ENCODE results near the gene SURF2.
"Not testable (repeated sequence)": the region's sequence is repeated elsewhere in the genome, so short reads cannot be mapped to it uniquely, and the experiment has no call there.

SURF2 gene

DNA sequence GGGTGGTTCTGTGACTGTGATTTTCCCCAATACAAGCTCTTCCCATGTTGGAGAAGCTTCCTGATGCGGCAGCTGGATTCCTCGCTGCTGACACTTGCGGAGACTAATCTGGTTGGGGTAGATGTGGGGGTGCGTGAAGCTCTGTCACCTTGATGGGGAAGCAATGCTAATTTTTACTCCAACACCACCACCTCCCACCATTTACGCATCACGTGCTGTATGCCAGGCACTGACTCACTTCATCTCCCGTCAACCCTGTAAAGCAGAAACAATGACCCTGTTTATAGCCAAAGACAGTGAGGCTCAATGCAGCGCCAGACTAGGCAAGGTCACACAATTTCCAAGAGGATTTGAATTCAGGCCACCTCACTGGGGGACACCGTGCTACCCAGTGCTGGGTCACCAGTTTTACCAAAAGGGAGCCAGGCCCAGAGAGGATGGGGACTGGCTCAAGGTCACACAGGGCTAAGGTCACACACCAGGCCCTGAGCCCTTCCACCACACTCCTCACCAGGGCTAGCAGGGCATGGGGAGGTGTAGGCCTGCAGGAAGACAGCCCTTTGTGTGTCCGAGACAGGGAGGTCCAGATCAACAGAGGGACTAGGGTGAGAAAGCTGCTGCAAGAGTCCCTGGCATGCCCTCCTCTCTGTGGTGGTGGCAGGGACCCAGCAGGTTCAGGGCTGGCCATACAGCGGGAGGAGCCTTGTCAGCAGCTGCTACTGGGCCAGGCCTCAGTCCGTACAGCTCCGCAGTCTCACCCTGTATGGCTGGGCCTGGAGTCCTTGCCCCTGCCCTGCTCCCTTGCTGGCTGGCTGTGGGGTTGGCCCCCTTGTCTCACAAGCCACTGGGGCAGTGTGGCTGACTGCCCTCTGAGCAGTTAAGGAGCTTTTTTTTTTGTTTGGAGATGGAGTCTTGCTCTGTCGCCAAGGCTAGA lies 23.1 kb downstream of the SURF2 start:
- DNase-seq = no peak

DNA sequence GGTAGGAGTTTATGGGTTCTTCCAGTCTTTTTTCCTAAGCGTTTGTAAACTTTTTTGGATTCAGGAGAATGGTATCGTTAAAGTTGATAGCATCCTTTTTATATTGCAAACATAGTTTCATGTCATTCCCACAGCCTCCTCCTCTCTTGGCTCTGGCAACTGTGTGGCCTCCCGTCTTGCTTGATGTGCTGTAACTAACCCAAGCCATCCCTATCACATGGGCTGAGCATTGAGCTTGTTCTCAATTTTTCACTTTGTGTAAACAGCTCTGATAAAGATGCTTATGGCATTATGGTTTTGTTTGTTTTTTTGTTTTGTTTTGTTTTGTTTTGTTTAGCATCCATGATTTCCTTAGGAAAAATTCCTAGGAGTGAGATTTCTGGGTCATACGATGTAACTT lies 24.4 kb downstream of the SURF2 start:
- no peak for DNase-seq

DNA sequence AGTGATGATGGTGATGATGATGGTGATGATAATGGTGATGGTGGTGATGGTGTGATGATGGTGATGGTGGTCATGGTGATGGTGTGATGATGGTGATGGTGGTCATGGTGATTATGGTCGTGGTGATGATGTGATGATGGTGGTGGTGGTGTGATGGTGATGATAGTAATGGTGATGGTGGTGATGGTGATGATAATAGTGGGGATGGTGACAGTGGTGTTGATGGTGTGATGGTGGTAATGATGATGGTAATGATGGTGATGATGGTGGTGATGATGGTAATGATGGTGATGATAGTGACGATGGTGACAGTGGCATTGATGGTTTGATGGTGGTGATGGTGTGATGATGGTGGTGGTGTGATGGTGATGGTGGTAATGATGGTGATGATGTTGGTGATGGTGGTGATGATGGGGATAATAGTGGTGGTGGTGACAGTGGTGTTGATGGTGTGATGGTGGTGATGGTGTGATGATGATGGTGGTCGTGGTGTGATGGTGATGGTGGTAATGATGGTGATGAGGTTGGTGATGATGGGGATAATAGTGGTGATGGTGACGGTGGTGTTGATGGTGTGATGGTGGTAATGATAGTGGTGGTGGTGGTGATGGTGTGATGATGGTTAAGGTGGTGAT lies 26.3 kb downstream of the SURF2 start:
- no peak for DNase-seq

- DNase-seq = no peak
Observed at GRCh38 chr9:133383438-133383837, 27.1 kb downstream of the SURF2 start.

DNA sequence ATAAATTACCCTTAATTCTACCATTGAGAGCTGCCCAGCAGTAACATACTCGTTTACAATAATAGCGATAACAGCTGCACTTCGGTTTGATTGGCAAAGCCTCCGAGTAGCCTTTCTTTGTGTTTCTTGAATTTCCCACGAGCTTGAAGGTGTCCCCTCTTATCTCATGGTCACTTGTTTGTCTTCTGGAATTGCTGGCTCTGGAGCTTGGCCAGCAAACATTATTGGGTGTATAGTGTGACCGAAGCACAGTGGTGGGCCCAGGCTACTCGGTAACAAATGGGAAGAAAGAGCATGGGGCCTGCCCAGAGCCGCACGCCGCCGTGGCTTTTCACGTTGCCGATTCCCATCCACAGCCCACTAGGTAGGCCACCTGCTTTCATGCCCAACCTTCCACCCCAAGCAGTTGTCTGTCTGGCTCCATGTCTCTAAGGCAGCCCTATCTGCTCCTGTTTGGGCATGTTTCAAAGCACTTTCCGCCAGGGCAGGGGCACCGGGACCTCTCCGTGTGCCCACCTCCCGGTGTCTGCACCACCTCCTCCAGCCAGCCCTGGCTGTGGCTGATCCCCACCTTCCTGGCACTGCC lies 28.5 kb downstream of the SURF2 start:
- DNase-seq = no peak

GRCh38 chr9:133385452-133385851 lies 29.1 kb downstream of the SURF2 start:
- DNase-seq = no peak

DNA sequence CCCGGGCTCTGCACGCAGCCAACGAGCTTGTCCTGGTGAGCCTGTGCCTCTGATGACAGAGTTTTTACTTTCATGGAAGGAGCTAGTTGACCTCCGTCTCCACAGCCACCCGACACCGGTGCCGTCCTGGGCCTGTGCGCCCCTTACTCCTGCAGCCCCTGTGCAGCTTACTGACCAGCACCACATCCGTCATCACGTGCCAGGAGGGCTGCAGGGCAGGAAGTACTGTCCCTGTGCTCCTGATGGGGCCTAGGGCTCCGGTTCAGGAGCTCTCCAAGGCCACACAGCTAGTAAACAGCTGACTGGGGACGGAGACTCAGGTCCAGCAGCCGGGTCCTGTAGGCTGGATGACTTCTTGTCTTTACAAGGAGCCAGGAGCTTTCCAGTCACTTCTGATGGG lies 30.0 kb downstream of the SURF2 start:
- no peak for DNase-seq

- no peak for DNase-seq
Observed at GRCh38 chr9:133387680-133388079, 31.3 kb downstream of the SURF2 start.

DNA sequence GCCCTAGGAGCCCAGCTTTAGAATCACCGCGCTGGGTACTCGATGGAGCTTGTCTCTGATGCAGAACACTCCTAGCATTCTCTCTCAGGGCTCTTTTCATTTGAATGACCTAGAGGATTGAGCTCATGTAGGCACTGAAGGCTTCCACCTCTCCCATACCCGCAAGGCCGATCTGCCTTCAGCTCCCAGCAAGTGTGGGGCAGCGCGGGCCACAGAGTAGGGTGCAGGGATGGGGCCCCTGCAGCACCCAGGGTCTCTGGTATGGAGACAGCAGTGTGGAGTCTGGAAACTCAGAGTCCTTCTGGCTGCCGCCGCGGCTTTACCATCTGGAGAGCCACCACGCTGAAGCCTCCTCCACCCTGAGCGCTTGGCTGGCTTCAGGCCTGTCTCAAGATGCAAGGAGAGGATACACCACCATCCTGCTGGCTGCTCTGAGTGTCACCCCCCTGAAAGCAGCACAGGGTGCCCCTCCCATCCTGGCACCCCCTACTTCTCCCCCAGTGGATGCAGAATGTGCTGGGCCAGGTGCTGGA lies 32.7 kb downstream of the SURF2 start:
- DNase-seq = no peak

- DNase-seq = no peak
Observed at GRCh38 chr9:133389562-133389961, 33.2 kb downstream of the SURF2 start.

DNA sequence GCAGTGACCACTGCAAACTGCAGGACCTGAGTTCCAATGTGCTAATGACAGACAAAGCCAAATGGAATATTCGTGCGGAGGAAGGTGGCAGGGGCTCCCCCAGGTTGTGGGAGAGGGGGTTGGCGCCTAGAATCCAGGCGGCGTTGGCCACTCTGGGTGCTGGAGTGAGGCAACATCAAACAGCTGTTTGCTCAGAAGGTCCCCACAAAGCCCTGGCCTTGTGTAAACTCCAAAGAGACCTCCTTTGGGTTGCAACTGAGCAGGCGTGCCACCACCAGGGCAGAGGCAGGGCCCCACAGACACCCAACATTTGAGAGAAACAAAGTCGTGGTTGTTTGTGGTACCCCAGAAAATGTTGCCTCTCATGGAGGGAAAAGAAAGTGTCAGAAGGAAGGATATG lies 34.4 kb downstream of the SURF2 start:
- no peak for DNase-seq

DNA sequence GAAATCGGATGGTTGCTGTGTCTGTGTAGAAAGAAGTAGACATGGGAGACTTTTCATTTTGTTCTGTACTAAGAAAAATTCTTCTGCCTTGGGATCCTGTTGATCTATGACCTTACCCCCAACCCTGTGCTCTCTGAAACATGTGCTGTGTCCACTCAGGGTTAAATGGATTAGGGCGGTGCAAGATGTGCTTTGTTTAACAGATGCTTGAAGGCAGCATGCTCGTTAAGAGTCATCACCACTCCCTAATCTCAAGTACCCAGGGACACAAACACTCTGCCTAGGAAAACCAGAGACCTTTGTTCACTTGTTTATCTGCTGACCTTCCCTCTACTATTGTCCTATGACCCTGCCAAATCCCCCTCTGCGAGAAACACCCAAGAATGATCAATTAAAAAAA lies 35.1 kb downstream of the SURF2 start:
- not testable (repeated sequence) for DNase-seq

GRCh38 chr9:133392308-133392707 lies 36.0 kb downstream of the SURF2 start:
- DNase-seq = not testable (repeated sequence)

GRCh38 chr9:133393399-133393798 lies 37.0 kb downstream of the SURF2 start:
- no peak for DNase-seq

DNA sequence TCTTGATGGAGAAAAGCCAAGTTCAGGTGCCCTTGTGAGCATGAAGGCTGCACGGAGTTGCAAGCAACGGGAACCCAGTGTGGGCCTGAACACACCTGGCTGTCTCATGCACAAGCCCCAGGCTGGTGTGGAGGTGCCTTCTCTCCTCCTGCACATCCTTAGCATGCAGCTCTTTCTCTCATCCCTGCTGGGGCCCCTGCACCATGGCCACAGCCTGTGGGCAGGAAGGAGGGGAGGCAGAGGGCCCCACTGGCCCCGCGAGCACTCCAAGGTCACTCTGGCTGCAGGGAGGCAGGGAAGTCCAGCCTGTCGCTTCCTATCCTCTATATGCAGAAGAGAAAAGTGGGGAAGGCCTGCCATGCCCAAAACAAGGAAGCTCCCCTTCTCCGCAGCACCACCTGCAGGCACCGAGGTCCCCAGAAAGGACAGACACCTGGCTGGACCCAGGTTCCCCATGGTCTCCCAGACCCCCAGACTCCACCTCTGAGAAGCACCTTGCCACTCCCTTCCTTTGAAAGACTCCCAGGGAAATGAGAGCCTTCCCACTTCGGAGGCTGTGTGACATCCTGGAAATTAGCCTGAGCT lies 38.4 kb downstream of the SURF2 start:
- no peak for DNase-seq

GRCh38 chr9:133396952-133397351 lies 40.6 kb downstream of the SURF2 start:
- no peak for DNase-seq

DNA sequence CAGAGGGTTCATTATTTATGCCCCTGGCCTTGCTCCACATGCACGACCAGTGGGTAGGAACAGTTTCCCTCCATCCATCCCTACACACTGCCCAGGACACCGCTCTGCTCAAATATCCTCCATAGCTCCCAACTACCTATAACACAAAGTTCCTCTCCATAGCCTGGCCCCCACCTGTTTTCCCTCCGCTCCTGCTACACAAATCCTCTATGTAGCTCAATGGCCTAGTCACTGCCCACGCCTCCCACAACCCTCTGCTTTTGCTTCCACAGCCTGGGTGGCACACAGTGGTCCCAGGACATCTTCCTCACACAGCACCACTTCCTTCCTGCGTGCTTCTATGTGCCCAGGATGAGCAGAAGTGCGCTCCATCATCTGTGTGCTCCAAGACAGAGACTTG lies 41.0 kb downstream of the SURF2 start:
- DNase-seq = no peak

GRCh38 chr9:133397895-133398294 lies 41.5 kb downstream of the SURF2 start:
- DNase-seq = no peak

- DNase-seq = no peak
Observed at GRCh38 chr9:133400292-133400691, 43.9 kb downstream of the SURF2 start.

- DNase-seq = no peak
Observed at GRCh38 chr9:133401588-133401987, 45.2 kb downstream of the SURF2 start.

DNA sequence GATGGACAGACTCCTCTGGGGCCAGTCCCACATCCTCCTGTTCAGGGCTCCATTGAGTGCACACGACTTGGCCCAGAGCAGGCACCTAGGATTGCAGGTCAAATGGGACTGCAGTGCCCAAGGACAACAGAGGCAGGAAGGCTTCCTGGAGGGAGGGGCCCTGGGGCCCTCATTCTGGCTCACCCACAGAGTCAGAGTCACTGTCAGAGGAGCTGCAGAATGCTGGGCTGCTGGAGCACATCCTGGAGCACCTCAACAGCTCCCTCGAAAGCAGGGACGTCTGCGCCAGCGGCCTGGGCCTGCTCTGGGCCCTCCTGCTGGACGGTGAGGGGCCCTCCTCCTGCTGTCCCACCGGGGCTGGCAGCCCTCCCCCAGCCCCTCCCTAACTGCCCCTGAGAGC lies 46.3 kb downstream of the SURF2 start:
- no peak for DNase-seq

DNA sequence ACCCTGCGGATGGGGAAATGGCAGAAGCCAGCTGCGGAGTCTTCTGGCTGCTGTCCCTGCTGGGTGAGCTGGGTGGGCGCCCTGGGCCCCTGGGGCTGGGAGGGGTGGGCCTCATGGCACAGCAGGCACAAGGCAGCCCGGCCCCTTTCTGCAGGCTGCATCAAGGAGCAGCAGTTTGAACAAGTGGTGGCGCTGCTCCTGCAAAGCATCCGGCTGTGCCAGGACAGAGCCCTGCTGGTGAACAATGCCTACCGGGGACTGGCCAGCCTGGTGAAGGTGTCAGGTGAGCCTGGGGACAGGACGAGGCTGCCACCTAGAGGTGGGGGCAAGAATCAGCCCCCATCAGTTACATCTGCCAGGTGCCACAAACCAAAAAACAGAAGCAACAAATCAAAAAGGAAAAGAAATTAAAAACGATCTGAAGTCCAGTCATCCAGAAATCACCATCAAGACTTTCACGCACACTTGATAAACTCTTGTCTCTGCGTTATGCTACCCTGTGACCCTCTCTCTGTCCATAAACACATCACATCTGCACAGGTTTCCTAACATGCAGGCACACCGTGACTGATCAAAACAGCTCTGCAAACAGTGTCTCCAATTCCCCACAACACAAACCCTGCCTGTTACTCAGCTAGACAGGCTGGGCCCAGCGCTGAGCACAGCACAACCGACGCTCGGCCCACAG lies 47.6 kb downstream of the SURF2 start:
- no peak for DNase-seq
